ENCODE results near the gene OR2AK2. TPM values are rescaled to one million over a fixed set of nuclear protein-coding genes. Genes with fewer than 3 reads are reported as not detected.

The OR2AK2 gene
- total RNA-seq, result not detected in 2 replicates
- polyA plus RNA-seq, result 0.08 TPM in 1 of 2 replicates, not detected in the other
- not detected in 2 replicates for polyA plus RNA-seq (2011; cell fraction: cytosol; rRNA removed)
- polyA plus RNA-seq (2011; cell fraction: nucleus; rRNA removed), result not detected in 2 replicates
- polyA plus RNA-seq (2012), result not detected in 2 replicates
- polyA minus RNA-seq, result 0.51 and 0.68 TPM in 2 replicates
- polyA minus RNA-seq (2011; cell fraction: cytosol; rRNA and poly(A)+ RNA removed), result not detected
- polyA minus RNA-seq (2011; cell fraction: nucleus; rRNA and poly(A)+ RNA removed), result 0.77 and 1.2 TPM in 2 replicates
- not detected for Bru-seq, nascent RNA
- percentile 29 among the genes with signal in this experiment for BruChase-seq, experiment 1, labeled RNA remaining after a 6-hour chase
- BruChase-seq, experiment 2, labeled RNA remaining after a 2-hour chase, result percentile 29 among the genes with signal in this experiment
- long read RNA-seq, result 0 reads

GRCh38 chr1:247964933-247965332 is at the start of gene OR2AK2:
Gene OR2AK2 (plus strand): TSS chr1:247965233. CDS start chr1:247965377, 144 bp downstream.
- Histone ChIP-seq H3K27ac (ENCODE audit: insufficient read depth, low read depth, low read length) (no peak within 1 kb of the TSS), H2AFZ (ENCODE audit: low read depth, low read length) (no peak within 1 kb of the TSS), H3K9me3 (replicated peaks; ENCODE audit: control insufficient read depth, insufficient read depth, low read length) (peaks cover 6% of the 10 kb centered on the region), H3K4me2 (ENCODE audit: insufficient read depth, low read length) (no peak within 1 kb of the TSS), H3K27me3 (ENCODE audit: control insufficient read depth in 2 of 2, insufficient read depth in 2 of 2, low read length in 2 of 2) (no peaks in the 10 kb centered on the region), H3K79me2 (ENCODE audit: control insufficient read depth, insufficient read depth, low read length) (no peaks in the 10 kb centered on the region), H3K4me1 (ENCODE audit: control insufficient read depth, extremely low read depth, insufficient read depth, low read length) (no peaks in the 10 kb centered on the region), H3K4me3 (replicated peaks in 1 of 3; ENCODE audit: insufficient read depth in 1 of 3, low read depth in 1 of 3, low read length in 3 of 3) (no peak within 1 kb of the TSS), H3K36me3 (ENCODE audit: control insufficient read depth in 2 of 2, extremely low read depth in 1 of 2, insufficient read depth in 2 of 2, low read length in 2 of 2) (no peaks in the 10 kb centered on the region), H3K9me1 (replicated peaks; ENCODE audit: control insufficient read depth, extremely low read depth, insufficient read depth, low read length) (no peaks in the 10 kb centered on the region), H4K20me1 (replicated peaks; ENCODE audit: control insufficient read depth, extremely low read depth, insufficient read depth, low read length) (no peaks in the 10 kb centered on the region), H3K9ac (replicated peaks; ENCODE audit: extremely low read depth, insufficient read depth, low read length) (no peak within 1 kb of the TSS)
- TF ChIP-seq POLR2A (IDR thresholded peaks at IDR 0.05; ENCODE audit: low read depth, low read length) (no peak), POLR2AphosphoS5 (IDR thresholded peaks at IDR 0.05; ENCODE audit: insufficient read depth, low read depth, low read length) (no peak), FOS (IDR thresholded peaks at IDR 0.05; ENCODE audit: borderline replicate concordance, insufficient read depth, low read length) (no peak), CTCF (IDR thresholded peaks at IDR 0.05; ENCODE audit: extremely low read depth in 1 of 2, insufficient read depth in 1 of 2, low read depth in 1 of 2, low read length in 2 of 2) (no peak), JUN (IDR thresholded peaks at IDR 0.05; ENCODE audit: borderline replicate concordance, insufficient read depth, insufficient read length, low read depth) (no peak), MYC (IDR thresholded peaks at IDR 0.05; ENCODE audit: low read depth, low read length) (no peak), EZH2 (IDR thresholded peaks at IDR 0.05; ENCODE audit: borderline replicate concordance, low read depth, low read length, severe bottlenecking) (no peak), GATA2 (IDR thresholded peaks at IDR 0.05; ENCODE audit: insufficient read depth, insufficient read length, low read depth, low read length) (no peak), MAX (IDR thresholded peaks at IDR 0.05; ENCODE audit: insufficient read depth, insufficient read length) (no peak)
- no TSS peak for BruUV-seq (replicated peaks)
- dilution Hi-C loops (cut with MboI; ENCODE audit: extremely low pct_ligation_motif_present, low sequenced_read_pairs) (no loop called here), intact Hi-C loops (cut with micrococcal nuclease) (no loop called here)
- FAIRE-seq (no peak), DNase-seq (ENCODE audit: low read depth, low spot score) (no peak)
- CTCF ChIA-PET, result no interaction called here
- POLR2A ChIA-PET, result no interaction called here

All from endothelial cell of umbilical vein (primary cell).